ENCODE measurements around the gene ZBTB12.

- TF ChIP-seq ELK1 (IDR thresholded peaks at IDR 0.05; ENCODE audit: borderline replicate concordance, low read depth, low read length) (no peak), CTCF (conservative IDR thresholded peaks at IDR 0.05; ENCODE audit: low read depth, low read length) (no peak)
These were observed 3.2 kb upstream of the ZBTB12 start for GRCh38 chr6:31905041-31905440.

All from IMR-90 (cell line).